CD4-positive, alpha-beta T cell treated with Interferon alpha-2 for 1 hour (primary cell): ENCODE measurements around the gene CCDC17.

Source experiments
- DNase-seq, 2 donors: peaks; one replicate each; pipeline ENCODE4 v3.0.0-alpha.2; 2020 to 2022

The CCDC17 gene

DNA sequence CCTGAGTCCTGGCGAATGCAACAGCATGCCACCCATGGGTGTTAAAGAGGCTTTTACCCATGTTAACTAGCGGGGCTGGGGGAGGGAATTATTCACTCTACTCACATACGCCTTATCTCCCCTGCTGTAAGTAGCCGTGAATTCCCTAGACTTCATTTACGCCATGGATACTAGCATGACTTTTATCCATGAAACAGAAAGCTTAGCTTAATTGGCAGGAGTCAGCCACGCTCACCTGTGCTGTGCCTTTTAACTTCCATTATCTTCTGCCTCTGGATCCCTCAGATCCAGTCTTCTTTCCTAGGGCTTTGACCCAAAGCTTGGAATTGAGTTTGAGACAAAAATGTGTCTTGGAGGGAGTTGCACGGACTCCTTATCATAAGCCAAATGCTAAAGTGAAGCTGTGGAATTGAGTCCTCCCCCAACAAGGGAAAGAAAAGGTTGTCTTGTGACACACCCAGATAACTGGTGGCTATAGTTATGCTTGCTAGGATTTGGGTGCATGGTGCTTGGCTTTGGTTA is 49.7 kb downstream of the CCDC17 start:
- no peak for DNase-seq

DNA sequence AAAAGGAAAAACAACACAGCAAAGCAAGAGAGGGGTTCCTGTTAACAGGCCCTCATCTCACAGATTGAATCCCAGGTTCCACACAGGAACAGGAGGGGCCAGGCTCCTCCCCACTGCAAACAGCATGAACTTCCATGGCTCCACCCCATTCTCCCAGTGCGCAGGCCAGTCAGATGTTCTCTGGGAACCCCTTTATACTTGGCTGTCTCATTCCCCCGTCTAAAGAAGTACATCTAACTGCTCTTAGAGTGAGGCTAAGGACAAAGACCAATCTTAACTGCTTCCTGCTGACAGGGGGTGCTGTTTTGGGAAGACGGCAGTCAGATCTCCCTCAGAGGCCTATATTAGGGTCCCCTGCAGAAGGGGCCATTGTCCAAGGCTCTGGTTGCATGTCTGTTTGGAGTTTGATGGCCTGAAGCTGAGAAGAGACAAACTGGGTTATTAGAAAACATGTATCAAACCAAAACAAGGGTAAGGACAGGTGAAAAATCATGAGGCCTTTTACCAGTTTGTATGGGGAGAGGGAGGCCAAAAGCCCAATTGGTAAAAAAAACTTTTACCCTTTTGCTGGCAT is 50.5 kb downstream of the CCDC17 start:
- DNase-seq, result no peak

DNA sequence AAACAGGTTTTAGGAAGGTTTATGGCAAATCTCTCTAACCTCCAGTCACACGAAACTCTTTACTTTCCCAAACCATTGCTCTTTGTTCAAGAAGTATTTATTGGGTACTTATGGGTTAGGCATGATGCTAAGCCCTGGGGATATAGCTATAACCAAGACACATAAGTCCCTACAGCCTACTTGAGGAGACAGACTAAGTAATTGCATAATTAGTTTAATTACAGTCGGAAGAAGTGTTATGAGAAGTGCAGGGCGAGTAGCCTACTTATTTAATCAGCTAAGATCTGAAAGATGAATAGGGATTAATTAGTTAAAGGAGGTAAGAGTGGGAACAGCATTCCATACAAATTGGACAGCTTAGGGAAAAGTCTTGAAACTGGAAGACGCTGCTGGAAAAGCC is 53.2 kb downstream of the CCDC17 start:
- no peak for DNase-seq
